Hepatocyte (in vitro differentiated cells): ENCODE results near the gene POM121L2.

Source experiments
- EZH2 ChIP-seq: fragments of 200-600 bp; sonication (generic); IDR thresholded peaks from 2 replicates; pipeline ENCODE4 v1.6.1; 2016; ENCODE audit warnings: antibody characterized with exemption, mild to moderate bottlenecking, borderline replicate concordance
- EZH2phosphoT487 ChIP-seq: fragments of 200-600 bp; sonication (generic); IDR thresholded peaks from one replicate; pipeline ENCODE4 v1.6.1; 2018; ENCODE audit warnings: antibody characterized with exemption, mild to moderate bottlenecking, low read depth, moderate library complexity; ENCODE audit not compliant: unreplicated experiment, severe bottlenecking
- TF ChIP-seq, protein P1 (sequence below): fragments of 200-600 bp; sonication (generic); IDR thresholded peaks from 2 replicates; pipeline ENCODE4 v1.5.1; 2016; ENCODE audit warnings: antibody characterized with exemption, mild to moderate bottlenecking; ENCODE audit not compliant: poor library complexity

DNA sequence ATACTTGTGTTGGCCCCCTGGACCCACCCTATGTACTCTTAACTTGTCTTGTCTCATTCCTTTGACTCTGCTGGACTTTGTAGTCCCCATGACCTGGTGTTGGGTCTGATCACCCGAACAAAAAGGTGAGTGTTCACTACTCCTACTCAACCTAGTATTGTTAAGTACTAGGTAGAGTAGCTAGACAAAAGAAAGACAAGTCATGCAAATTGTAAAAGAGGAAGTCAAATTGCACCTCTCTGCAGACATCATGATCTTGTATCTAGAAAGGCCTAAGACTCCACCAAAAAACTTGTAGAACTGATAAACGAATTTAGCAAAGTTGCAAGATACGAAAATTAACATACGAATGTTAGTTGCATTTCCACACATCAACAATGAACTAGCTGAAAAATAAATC, 40.8 kb upstream of the POM121L2 start:
- TF ChIP-seq, protein P1, sequence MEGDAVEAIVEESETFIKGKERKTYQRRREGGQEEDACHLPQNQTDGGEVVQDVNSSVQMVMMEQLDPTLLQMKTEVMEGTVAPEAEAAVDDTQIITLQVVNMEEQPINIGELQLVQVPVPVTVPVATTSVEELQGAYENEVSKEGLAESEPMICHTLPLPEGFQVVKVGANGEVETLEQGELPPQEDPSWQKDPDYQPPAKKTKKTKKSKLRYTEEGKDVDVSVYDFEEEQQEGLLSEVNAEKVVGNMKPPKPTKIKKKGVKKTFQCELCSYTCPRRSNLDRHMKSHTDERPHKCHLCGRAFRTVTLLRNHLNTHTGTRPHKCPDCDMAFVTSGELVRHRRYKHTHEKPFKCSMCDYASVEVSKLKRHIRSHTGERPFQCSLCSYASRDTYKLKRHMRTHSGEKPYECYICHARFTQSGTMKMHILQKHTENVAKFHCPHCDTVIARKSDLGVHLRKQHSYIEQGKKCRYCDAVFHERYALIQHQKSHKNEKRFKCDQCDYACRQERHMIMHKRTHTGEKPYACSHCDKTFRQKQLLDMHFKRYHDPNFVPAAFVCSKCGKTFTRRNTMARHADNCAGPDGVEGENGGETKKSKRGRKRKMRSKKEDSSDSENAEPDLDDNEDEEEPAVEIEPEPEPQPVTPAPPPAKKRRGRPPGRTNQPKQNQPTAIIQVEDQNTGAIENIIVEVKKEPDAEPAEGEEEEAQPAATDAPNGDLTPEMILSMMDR, result no peak
- no peak for TF ChIP-seq EZH2
- TF ChIP-seq EZH2phosphoT487, result no peak
